Nephron progenitor cell (in vitro differentiated cells): ENCODE results near the gene ABR.

Experiments
- DNase-seq: peaks from one replicate; pipeline ENCODE4 v3.0.0; 2021
- H3K27ac Mint-ChIP-seq: 2 replicates; pipeline ENCODE4 v1.8.0; 2021; ENCODE audit warnings: mild to moderate bottlenecking, moderate library complexity, mixed read lengths
- H3K27me3 Mint-ChIP-seq: 2 replicates; pipeline ENCODE4 v1.8.0; 2021; ENCODE audit warnings: mild to moderate bottlenecking, low read depth, mixed read lengths; ENCODE audit not compliant: poor library complexity
- H3K36me3 Mint-ChIP-seq: 2 replicates; pipeline ENCODE4 v1.8.0; 2021; ENCODE audit warnings: low read depth, mixed read lengths
- H3K4me1 Mint-ChIP-seq: 2 replicates; pipeline ENCODE4 v1.8.0; 2021; ENCODE audit warnings: mixed read lengths
- H3K4me3 Mint-ChIP-seq: 2 replicates; pipeline ENCODE4 v1.8.0; 2021; ENCODE audit warnings: mild to moderate bottlenecking, moderate library complexity, mixed read lengths
- H3K9me3 Mint-ChIP-seq: 2 replicates; pipeline ENCODE4 v1.8.0; 2021; ENCODE audit warnings: mild to moderate bottlenecking, moderate library complexity, mixed read lengths
- CTCF ChIP-seq: fragments of 200-600 bp; sonication (generic); IDR thresholded peaks from 2 replicates; pipeline ENCODE4 v1.5.0; 2021; ENCODE audit warnings: antibody characterized with exemption

ABR gene

GRCh38 chr17:1188812-1189504 lies 9.2 kb upstream of the ABR start:
- Mint-ChIP-seq H3K27me3 (peaks cover 30% of the 10 kb centered on the region), H3K36me3 (no peaks in the 10 kb centered on the region), H3K27ac (no peak overlapping the region), H3K4me3 (no peak overlapping the region), H3K4me1 (peaks cover 69% of the 10 kb centered on the region), H3K9me3 (no peaks in the 10 kb centered on the region)
- DNase-seq: no peak
- no peak for TF ChIP-seq CTCF

GRCh38 chr17:1186923-1187771 lies 7.4 kb upstream of the ABR start:
- H3K36me3 Mint-ChIP-seq: no peaks in the 10 kb centered on the region
- H3K4me3 Mint-ChIP-seq: peak overlapping the region; percentile 60
- no peaks in the 10 kb centered on the region for H3K9me3 Mint-ChIP-seq
- peaks cover 78% of the 10 kb centered on the region for H3K4me1 Mint-ChIP-seq
- H3K27me3 Mint-ChIP-seq: peaks cover 21% of the 10 kb centered on the region
- DNase-seq: peak; percentile 90
- TF ChIP-seq CTCF: peak; percentile 99
- no peak overlapping the region for H3K27ac Mint-ChIP-seq

GRCh38 chr17:1186214-1186820 lies 6.5 kb upstream of the ABR start:
- no peaks in the 10 kb centered on the region for H3K36me3 Mint-ChIP-seq
- H3K4me3 Mint-ChIP-seq: peak overlapping the region; percentile 60
- TF ChIP-seq CTCF: no peak
- no peak for DNase-seq
- peaks cover 13% of the 10 kb centered on the region for H3K27me3 Mint-ChIP-seq
- peak overlapping the region; percentile 77 for H3K27ac Mint-ChIP-seq
- no peaks in the 10 kb centered on the region for H3K9me3 Mint-ChIP-seq
- peaks cover 78% of the 10 kb centered on the region for H3K4me1 Mint-ChIP-seq

GRCh38 chr17:1183171-1183873 lies 3.5 kb upstream of the ABR start:
- TF ChIP-seq CTCF: no peak
- H3K27ac Mint-ChIP-seq: peak overlapping the region; percentile 95
- peak overlapping the region; percentile 20 for H3K4me3 Mint-ChIP-seq
- DNase-seq: peak; percentile 57
- H3K9me3 Mint-ChIP-seq: no peaks in the 10 kb centered on the region
- no peaks in the 10 kb centered on the region for H3K36me3 Mint-ChIP-seq
- H3K4me1 Mint-ChIP-seq: peaks cover 78% of the 10 kb centered on the region
- H3K27me3 Mint-ChIP-seq: peaks cover 9% of the 10 kb centered on the region

- TF ChIP-seq CTCF: no peak
- H3K9me3 Mint-ChIP-seq: no peaks in the 10 kb centered on the region
- no peaks in the 10 kb centered on the region for H3K36me3 Mint-ChIP-seq
- no peak for DNase-seq
- no peak overlapping the region for H3K27ac Mint-ChIP-seq
- H3K4me1 Mint-ChIP-seq: peaks cover 77% of the 10 kb centered on the region
- H3K4me3 Mint-ChIP-seq: peak overlapping the region; percentile 40
- H3K27me3 Mint-ChIP-seq: peaks cover 10% of the 10 kb centered on the region
Observed at GRCh38 chr17:1182811-1183170, 3.0 kb upstream of the ABR start.
